Measurements from ENCODE around the gene KCNQ2. TPM values are rescaled to one million over a fixed set of nuclear protein-coding genes. Genes with fewer than 3 reads are reported as not detected.

The KCNQ2 gene
- total RNA-seq, 1 experiment from 2014 or later = not detected

DNA sequence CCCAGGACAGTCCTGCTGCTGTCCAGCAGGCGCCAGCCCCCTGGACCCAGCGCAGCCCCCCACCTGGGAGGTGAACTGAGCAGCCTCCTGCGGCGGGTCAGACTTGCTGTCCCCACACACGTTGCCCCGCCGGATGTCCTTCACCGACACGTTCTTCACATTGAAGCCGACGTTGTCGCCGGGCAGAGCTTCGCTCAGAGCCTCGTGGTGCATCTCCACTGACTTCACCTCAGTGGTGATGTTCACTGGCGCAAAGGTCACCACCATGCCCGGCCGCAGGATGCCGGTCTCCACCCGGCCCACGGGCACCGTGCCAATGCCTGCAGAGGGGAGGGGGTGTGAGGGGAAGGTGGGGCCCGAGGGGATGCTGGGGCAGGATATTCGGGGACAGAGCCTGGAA, 18.0 kb upstream of the KCNQ2 start:
- ChIA-PET CTCF (no interaction called here), POLR2A (no interaction called here)
- no peak overlapping the region for H3K27ac Mint-ChIP-seq (ENCODE audit: low read depth, unreplicated experiment)
- peaks cover 5% of the 10 kb centered on the region for H3K36me3 Mint-ChIP-seq (ENCODE audit: insufficient read depth, unreplicated experiment)
- peaks cover 18% of the 10 kb centered on the region for H3K9me3 Mint-ChIP-seq (ENCODE audit: unreplicated experiment)
- TF ChIP-seq, protein P1, sequence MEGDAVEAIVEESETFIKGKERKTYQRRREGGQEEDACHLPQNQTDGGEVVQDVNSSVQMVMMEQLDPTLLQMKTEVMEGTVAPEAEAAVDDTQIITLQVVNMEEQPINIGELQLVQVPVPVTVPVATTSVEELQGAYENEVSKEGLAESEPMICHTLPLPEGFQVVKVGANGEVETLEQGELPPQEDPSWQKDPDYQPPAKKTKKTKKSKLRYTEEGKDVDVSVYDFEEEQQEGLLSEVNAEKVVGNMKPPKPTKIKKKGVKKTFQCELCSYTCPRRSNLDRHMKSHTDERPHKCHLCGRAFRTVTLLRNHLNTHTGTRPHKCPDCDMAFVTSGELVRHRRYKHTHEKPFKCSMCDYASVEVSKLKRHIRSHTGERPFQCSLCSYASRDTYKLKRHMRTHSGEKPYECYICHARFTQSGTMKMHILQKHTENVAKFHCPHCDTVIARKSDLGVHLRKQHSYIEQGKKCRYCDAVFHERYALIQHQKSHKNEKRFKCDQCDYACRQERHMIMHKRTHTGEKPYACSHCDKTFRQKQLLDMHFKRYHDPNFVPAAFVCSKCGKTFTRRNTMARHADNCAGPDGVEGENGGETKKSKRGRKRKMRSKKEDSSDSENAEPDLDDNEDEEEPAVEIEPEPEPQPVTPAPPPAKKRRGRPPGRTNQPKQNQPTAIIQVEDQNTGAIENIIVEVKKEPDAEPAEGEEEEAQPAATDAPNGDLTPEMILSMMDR (IDR thresholded peaks at IDR 0.05; ENCODE audit: unreplicated experiment) = no peak
- intact Hi-C loops (cut with micrococcal nuclease) = no loop called here
- no peak overlapping the region for H3K4me3 Mint-ChIP-seq (ENCODE audit: unreplicated experiment)
- no TSS peak for BruUV-seq (replicated peaks)
- H3K4me1 Mint-ChIP-seq (ENCODE audit: insufficient read depth, unreplicated experiment) = no peaks in the 10 kb centered on the region
- DNase-seq (ENCODE audit: unreplicated experiment) = no peak
- H3K27me3 Mint-ChIP-seq (ENCODE audit: insufficient read depth, unreplicated experiment) = no peaks in the 10 kb centered on the region

DNA sequence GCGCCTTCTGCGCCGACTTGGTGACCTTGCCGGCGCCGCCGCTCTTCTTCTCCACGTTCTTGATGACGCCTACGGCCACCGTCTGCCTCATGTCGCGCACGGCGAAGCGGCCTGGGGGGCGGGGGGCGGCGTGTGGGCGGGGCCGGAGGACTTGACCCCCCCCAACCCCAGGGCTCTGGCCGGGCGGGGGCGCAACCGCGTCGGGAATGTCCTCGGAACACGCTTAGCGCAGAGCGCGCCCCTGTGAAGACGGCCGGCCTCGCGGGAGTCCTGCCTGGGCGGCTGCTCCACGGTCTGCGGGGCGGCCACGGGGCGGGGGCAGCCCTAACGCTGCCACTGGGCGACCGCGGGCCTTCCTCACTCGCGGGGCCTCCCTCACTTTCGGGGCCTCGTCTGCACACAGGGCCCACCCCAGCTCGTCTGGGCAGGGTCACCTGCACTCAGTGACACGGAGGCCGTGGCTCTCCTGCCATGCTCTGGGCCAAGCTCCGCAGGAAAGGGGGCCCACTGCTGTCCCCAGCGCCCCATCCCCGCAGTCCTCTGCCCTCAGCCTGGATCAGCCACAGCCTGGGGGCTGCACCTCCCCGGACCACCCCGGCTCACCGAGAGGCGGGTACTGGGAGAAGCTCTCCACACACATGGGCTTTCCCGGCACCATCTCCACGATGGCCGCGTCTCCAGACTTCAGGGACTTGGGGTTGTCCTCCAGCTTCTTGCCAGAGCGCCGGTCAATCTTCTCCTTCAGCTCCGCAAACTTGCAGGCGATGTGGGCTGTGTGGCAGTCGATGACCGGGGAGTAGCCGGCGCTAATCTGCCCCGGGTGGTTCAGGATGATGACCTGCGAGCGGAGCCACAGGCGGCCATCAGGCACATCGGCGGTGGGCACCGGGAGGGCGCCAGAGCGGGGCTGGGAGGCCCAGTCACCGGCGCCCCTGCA, 16.1 kb upstream of the KCNQ2 start:
- BruUV-seq (replicated peaks) = no TSS peak
- peaks cover 18% of the 10 kb centered on the region for H3K9me3 Mint-ChIP-seq (ENCODE audit: unreplicated experiment)
- H3K4me1 Mint-ChIP-seq (ENCODE audit: insufficient read depth, unreplicated experiment) = no peaks in the 10 kb centered on the region
- H3K27me3 Mint-ChIP-seq (ENCODE audit: insufficient read depth, unreplicated experiment) = peaks cover 11% of the 10 kb centered on the region
- peaks cover 5% of the 10 kb centered on the region for H3K36me3 Mint-ChIP-seq (ENCODE audit: insufficient read depth, unreplicated experiment)
- no peak overlapping the region for H3K4me3 Mint-ChIP-seq (ENCODE audit: unreplicated experiment)
- ChIA-PET CTCF (no interaction called here), POLR2A (no interaction called here)
- intact Hi-C loops (cut with micrococcal nuclease) = no loop called here
- TF ChIP-seq, protein P1 (IDR thresholded peaks at IDR 0.05; ENCODE audit: unreplicated experiment) = no peak
- H3K27ac Mint-ChIP-seq (ENCODE audit: low read depth, unreplicated experiment) = no peak overlapping the region
- no peak for DNase-seq (ENCODE audit: unreplicated experiment)

DNA sequence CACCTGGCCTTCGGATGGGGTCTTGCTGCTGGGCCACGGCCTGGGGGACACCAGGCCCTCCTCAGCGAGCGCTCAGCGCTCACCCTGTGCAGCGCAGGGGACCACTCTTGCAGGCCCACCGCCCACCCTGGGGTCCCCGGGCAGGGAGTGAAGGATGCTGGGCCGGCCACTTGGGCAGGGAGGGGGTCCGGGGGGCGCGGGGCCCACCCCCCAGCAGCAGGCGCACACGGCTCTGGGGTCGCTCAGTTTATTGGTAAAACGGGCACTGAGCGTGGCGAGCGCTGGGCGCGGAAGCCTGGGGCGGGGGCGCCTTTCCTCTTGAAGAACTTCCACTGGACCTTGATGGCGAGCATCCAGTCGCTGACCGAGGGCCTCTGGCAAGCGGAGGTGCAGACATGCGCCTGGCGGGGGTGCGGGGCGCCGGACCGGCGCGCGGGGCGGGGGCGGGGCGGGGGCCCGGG, 15.4 kb upstream of the KCNQ2 start:
- H3K9me3 Mint-ChIP-seq (ENCODE audit: unreplicated experiment) = peaks cover 17% of the 10 kb centered on the region
- no TSS peak for BruUV-seq (replicated peaks)
- no peak overlapping the region for H3K27ac Mint-ChIP-seq (ENCODE audit: low read depth, unreplicated experiment)
- peaks cover 19% of the 10 kb centered on the region for H3K27me3 Mint-ChIP-seq (ENCODE audit: insufficient read depth, unreplicated experiment)
- H3K36me3 Mint-ChIP-seq (ENCODE audit: insufficient read depth, unreplicated experiment) = peaks cover 5% of the 10 kb centered on the region
- no peak overlapping the region for H3K4me3 Mint-ChIP-seq (ENCODE audit: unreplicated experiment)
- intact Hi-C loops (cut with micrococcal nuclease) = no loop called here
- no peak for DNase-seq (ENCODE audit: unreplicated experiment)
- H3K4me1 Mint-ChIP-seq (ENCODE audit: insufficient read depth, unreplicated experiment) = peaks cover 4% of the 10 kb centered on the region
- TF ChIP-seq, protein P1 (IDR thresholded peaks at IDR 0.05; ENCODE audit: unreplicated experiment) = no peak
- POLR2A ChIA-PET = no interaction called here
- CTCF ChIA-PET = interaction anchor here (1.1 kb wide), 1 partner anchor 8 kb away, joined by 4 read pairs; no protein-coding TSS in a partner anchor

DNA sequence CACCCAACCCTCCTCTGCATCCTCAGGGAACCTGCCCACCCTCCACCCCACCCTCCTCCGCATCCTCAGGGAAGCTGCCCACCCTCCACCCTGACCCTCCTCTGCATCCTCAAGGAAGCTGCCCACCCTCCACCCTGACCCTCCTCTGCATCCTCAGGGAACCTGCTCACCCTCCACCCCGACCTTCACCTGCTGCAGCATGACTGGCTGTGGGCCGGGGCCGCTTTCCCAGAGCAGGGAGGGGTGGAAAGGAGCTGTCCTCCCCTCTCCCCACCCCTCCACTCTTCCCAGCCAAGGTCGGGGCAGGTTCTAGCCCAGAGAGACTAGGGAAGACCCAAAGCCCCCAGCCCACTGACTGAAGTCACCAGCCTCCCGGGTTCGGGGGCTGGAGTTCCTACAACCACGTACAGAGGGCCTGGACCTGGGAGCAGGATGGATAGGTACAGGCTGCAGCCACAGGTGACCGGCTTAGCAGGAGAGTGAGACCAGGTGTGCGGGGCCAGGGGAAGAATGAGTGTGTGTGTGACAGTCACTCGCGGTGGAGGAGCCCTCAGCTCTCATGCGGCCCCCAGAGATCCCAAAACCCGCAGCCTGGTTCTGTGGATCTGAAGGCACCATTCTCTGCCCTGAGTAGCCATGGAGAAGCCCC, 14.8 kb upstream of the KCNQ2 start:
- no peak overlapping the region for H3K4me3 Mint-ChIP-seq (ENCODE audit: unreplicated experiment)
- CTCF ChIA-PET = interaction anchor here (1.1 kb wide), 1 partner anchor 9 kb away, joined by 4 read pairs; no protein-coding TSS in a partner anchor
- no peak for DNase-seq (ENCODE audit: unreplicated experiment)

More for the DNA sequence above, 14.8 kb upstream of the KCNQ2 start:
- TF ChIP-seq, protein P1 (IDR thresholded peaks at IDR 0.05; ENCODE audit: unreplicated experiment) = no peak
- H3K27me3 Mint-ChIP-seq (ENCODE audit: insufficient read depth, unreplicated experiment) = peaks cover 24% of the 10 kb centered on the region
- H3K9me3 Mint-ChIP-seq (ENCODE audit: unreplicated experiment) = peaks cover 11% of the 10 kb centered on the region
- no TSS peak for BruUV-seq (replicated peaks)
- POLR2A ChIA-PET = no interaction called here
- intact Hi-C loops (cut with micrococcal nuclease) = no loop called here
- H3K4me1 Mint-ChIP-seq (ENCODE audit: insufficient read depth, unreplicated experiment) = peaks cover 9% of the 10 kb centered on the region
- no peak overlapping the region for H3K27ac Mint-ChIP-seq (ENCODE audit: low read depth, unreplicated experiment)
- H3K36me3 Mint-ChIP-seq (ENCODE audit: insufficient read depth, unreplicated experiment) = peaks cover under 1% of the 10 kb centered on the region
